Caco-2 (cell line): Measurements from ENCODE around the gene C7. TPM values are rescaled to one million over a fixed set of nuclear protein-coding genes. Genes with fewer than 3 reads are reported as not detected.

ENCODE experiments used
- BruUV-seq: library from RNA; stranded (reverse); fragments of 400-500 nt; replicated peaks from 2 replicates; lab custom pipeline; 2021; lab: Mats Ljungman, UMichigan
- CTCF ChIA-PET: fragments of 300-600 bp; sonication (Branson Sonifier 250); formaldehyde crosslinking; loops from one replicate; lab custom pipeline; 2022; ENCODE audit warnings: antibody characterized with exemption; lab: Charles Lee
- POLR2A ChIA-PET: fragments of 300-600 bp; sonication (Branson Sonifier 250); formaldehyde crosslinking; loops from one replicate; lab custom pipeline; 2022; ENCODE audit warnings: antibody characterized with exemption; lab: Charles Lee
- DNase-seq, 2 experiments: peaks; one replicate each; pipeline versions ENCODE4 v3.0.0 to v3.0.0-alpha.2; 2020 to 2022
- H3K27me3 ChIP-seq: replicated peaks from 2 replicates; pipeline ENCODE4 v1.6.0; 2011; ENCODE audit warnings: low read length; ENCODE audit not compliant: control insufficient read depth, insufficient read depth
- H3K36me3 ChIP-seq: 2 replicates; pipeline ENCODE4 v1.5.1; 2011; ENCODE audit warnings: low read length; ENCODE audit not compliant: control insufficient read depth, insufficient read depth
- H3K4me1 ChIP-seq: fragments of 250-450 bp; sonication (Bioruptor Pico); 2 replicates; pipeline ENCODE4 v1.5.1; 2020; ENCODE audit warnings: mild to moderate bottlenecking
- H3K4me3 ChIP-seq: 2 replicates; pipeline ENCODE4 v1.5.1; 2011; ENCODE audit warnings: low read depth, mild to moderate bottlenecking, control low read depth, low read length
- H3K9me3 ChIP-seq: fragments of 250-450 bp; sonication (Bioruptor Pico); 2 replicates; pipeline ENCODE4 v1.5.1; 2020; ENCODE audit warnings: mild to moderate bottlenecking, moderate library complexity
- H3K27ac Mint-ChIP-seq: one replicate; pipeline ENCODE4 v1.8.0; 2022; ENCODE audit warnings: mixed read lengths; ENCODE audit not compliant: unreplicated experiment
- H3K27me3 Mint-ChIP-seq: one replicate; pipeline ENCODE4 v1.8.0; 2022; ENCODE audit warnings: mixed read lengths; ENCODE audit not compliant: insufficient read depth, unreplicated experiment
- H3K36me3 Mint-ChIP-seq: one replicate; pipeline ENCODE4 v1.8.0; 2022; ENCODE audit warnings: mild to moderate bottlenecking, mixed read lengths; ENCODE audit not compliant: insufficient read depth, unreplicated experiment
- H3K4me1 Mint-ChIP-seq: one replicate; pipeline ENCODE4 v1.8.0; 2022; ENCODE audit warnings: low read depth, mixed read lengths; ENCODE audit not compliant: unreplicated experiment
- H3K4me3 Mint-ChIP-seq: one replicate; pipeline ENCODE4 v1.8.0; 2022; ENCODE audit warnings: mild to moderate bottlenecking, moderate library complexity, mixed read lengths; ENCODE audit not compliant: unreplicated experiment
- H3K9me3 Mint-ChIP-seq: one replicate; pipeline ENCODE4 v1.8.0; 2022; ENCODE audit warnings: mixed read lengths; ENCODE audit not compliant: unreplicated experiment
- intact Hi-C: fragments of 100-400 bp; cut with micrococcal nuclease; formaldehyde crosslinking; loops from one replicate; pipeline ENCODE4 v1.10.0; 2022; ENCODE audit not compliant: unreplicated experiment
- total RNA-seq: library from RNA; stranded (reverse); gene quantifications from 2 replicates; pipeline ENCODE4 v1.2.3, GENCODE V29; 2022
- TF ChIP-seq, protein P1 (sequence below), 2 experiments: fragments of 200-600 bp in 1 of 2; IDR thresholded peaks; 1 replicate in 1 of 2; 2 replicates in 1 of 2; pipeline versions ENCODE4 v1.5.1 to v1.8.0; 2011 to 2022; ENCODE audit warnings: antibody characterized with exemption in 1 of 2, control low read depth in 1 of 2, inconsistent platforms in 1 of 2, low read depth in 1 of 2, low read length in 1 of 2, mild to moderate bottlenecking in 1 of 2, moderate library complexity in 1 of 2; ENCODE audit not compliant: insufficient read depth in 1 of 2, severe bottlenecking in 1 of 2, unreplicated experiment in 1 of 2

The C7 gene
- total RNA-seq, 1 experiment from 2014 or later = not detected

DNA sequence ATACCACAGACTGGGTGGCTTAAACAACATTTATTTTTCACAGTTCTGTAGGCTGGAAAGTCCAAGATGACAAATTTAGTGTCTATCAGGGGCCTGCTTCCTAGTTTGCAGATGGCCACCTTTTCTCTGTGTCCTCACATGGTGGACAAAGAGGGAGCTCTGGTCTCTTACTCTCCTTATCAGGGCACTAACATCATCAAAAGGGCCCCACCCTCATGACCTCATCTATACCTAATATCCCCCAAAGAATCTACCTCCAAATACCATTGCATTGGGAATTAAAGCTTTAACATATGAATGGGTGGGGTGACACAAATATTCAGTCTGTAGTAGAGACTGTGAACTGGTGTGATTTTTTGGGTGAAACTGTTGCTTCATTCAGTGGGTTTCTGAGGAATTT, 78.1 kb downstream of the C7 start:
- H3K4me3 Mint-ChIP-seq = no peak overlapping the region
- no peaks in the 10 kb centered on the region for H3K4me1 Mint-ChIP-seq
- intact Hi-C loops = no loop called here
- H3K36me3 Mint-ChIP-seq = no peaks in the 10 kb centered on the region
- no peak overlapping the region for H3K27ac Mint-ChIP-seq
- ChIA-PET CTCF (no interaction called here), POLR2A (no interaction called here)
- H3K27me3 Mint-ChIP-seq = peaks cover 8% of the 10 kb centered on the region
- H3K4me1 ChIP-seq = no peaks in the 10 kb centered on the region
- H3K9me3 ChIP-seq = no peaks in the 10 kb centered on the region
- DNase-seq = no peak
- TF ChIP-seq, protein P1, sequence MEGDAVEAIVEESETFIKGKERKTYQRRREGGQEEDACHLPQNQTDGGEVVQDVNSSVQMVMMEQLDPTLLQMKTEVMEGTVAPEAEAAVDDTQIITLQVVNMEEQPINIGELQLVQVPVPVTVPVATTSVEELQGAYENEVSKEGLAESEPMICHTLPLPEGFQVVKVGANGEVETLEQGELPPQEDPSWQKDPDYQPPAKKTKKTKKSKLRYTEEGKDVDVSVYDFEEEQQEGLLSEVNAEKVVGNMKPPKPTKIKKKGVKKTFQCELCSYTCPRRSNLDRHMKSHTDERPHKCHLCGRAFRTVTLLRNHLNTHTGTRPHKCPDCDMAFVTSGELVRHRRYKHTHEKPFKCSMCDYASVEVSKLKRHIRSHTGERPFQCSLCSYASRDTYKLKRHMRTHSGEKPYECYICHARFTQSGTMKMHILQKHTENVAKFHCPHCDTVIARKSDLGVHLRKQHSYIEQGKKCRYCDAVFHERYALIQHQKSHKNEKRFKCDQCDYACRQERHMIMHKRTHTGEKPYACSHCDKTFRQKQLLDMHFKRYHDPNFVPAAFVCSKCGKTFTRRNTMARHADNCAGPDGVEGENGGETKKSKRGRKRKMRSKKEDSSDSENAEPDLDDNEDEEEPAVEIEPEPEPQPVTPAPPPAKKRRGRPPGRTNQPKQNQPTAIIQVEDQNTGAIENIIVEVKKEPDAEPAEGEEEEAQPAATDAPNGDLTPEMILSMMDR (IDR thresholded peaks at IDR 0.05; ENCODE audit: insufficient read depth in 1 of 2, low read depth in 1 of 2, low read length in 1 of 2, severe bottlenecking in 1 of 2, unreplicated experiment in 1 of 2) = no peak
- no peaks in the 10 kb centered on the region for H3K27me3 ChIP-seq
- no peak overlapping the region for H3K4me3 ChIP-seq
- H3K36me3 ChIP-seq = no peaks in the 10 kb centered on the region
- BruUV-seq = no TSS peak
- H3K9me3 Mint-ChIP-seq = no peaks in the 10 kb centered on the region

DNA sequence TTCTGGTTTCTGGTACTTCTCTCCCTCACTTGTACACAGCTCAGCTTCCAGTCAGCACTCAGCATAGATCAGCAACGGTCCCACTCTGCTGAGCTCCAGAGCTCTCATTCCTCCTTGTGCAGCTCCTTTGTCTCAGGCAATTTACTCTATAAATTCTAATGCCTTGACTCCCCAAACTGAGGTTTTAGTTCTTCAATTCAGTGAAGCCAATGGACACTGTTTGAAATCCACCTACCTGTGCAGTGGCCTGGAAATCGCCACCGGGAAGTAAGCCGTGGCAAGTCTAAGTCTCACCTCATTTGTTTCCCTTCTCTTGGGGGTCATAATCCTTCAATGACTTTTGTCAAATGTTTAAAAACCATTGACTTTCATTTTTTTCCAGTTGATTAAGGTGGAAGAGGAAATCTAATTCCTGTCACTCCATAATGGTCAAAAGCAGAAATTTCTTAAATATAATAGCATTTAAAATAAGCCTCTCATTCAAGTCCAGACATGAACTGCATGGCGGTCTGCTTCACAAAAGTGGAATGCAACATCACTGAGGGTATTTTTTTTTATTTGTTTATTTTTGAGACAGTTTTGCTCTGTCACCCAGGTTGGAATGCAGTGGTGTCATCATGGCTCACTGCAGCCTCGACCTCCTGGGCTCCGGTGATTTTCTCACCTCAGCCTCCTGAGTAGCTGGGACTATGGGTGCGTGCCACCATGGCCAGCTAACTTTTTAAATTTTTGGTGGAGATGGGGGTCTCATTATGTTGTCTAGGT, 79.6 kb downstream of the C7 start:
- H3K27ac Mint-ChIP-seq = no peak overlapping the region
- no peaks in the 10 kb centered on the region for H3K9me3 ChIP-seq
- no peaks in the 10 kb centered on the region for H3K4me1 Mint-ChIP-seq
- no peak overlapping the region for H3K4me3 Mint-ChIP-seq
- no peaks in the 10 kb centered on the region for H3K4me1 ChIP-seq
- ChIA-PET POLR2A (no interaction called here), CTCF (interaction anchor here (0.5 kb wide), 1 partner anchor 1040 kb away, joined by 3 read pairs; no protein-coding TSS in a partner anchor)
- peaks cover 5% of the 10 kb centered on the region for H3K27me3 Mint-ChIP-seq
- no TSS peak for BruUV-seq
- H3K4me3 ChIP-seq = no peak overlapping the region
- intact Hi-C loops = no loop called here
- H3K9me3 Mint-ChIP-seq = no peaks in the 10 kb centered on the region
- no peak for DNase-seq
- TF ChIP-seq, protein P1 (IDR thresholded peaks at IDR 0.05; ENCODE audit: insufficient read depth in 1 of 2, low read depth in 1 of 2, low read length in 1 of 2, severe bottlenecking in 1 of 2, unreplicated experiment in 1 of 2) = no peak
- no peaks in the 10 kb centered on the region for H3K27me3 ChIP-seq
- H3K36me3 ChIP-seq = no peaks in the 10 kb centered on the region
- no peaks in the 10 kb centered on the region for H3K36me3 Mint-ChIP-seq

DNA sequence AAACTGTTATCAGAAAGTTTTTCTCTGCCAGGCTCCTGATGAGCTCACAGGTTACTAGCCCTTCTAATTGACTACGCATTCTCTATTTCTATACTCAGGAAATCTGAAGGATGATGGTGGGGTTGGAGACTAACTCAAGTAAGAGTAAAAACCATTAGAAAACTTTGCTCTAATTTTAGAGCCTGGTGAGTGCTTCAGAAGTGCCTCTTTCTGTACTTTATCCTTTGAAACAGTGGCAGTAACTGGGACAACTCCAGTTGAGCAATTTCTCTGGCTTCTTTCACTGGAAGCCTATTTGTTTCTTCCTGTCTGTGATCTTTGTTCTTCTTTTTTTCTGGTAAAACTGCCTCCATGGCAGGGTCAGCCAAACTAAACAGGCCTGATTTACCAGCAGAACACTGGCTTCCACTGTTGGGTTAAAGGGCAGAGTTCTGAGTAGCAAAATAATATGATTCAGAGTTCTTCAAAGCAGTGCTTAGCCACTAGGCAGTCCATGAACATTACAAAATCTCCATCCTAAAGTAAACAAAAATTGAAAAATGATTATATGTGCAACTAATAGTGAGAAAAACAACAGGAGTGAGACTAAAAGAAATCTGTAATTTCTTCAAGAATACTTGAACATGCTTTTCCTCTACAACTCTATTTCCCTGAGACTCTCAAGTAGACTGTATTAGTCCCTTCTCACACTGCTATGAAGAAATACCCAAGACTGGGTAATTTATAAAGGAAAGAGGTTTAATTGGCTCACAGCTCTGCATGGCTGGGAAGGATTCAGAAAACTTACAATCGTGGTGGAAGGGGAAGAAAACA, 82.1 kb downstream of the C7 start:
- Mint-ChIP-seq H3K4me1 (no peaks in the 10 kb centered on the region), H3K4me3 (no peak overlapping the region), H3K9me3 (no peaks in the 10 kb centered on the region), H3K27ac (no peak overlapping the region), H3K36me3 (no peaks in the 10 kb centered on the region), H3K27me3 (peaks cover 3% of the 10 kb centered on the region)
- DNase-seq = no peak
- TF ChIP-seq, protein P1 (IDR thresholded peaks at IDR 0.05; ENCODE audit: insufficient read depth in 1 of 2, low read depth in 1 of 2, low read length in 1 of 2, severe bottlenecking in 1 of 2, unreplicated experiment in 1 of 2) = no peak
- H3K36me3 ChIP-seq = no peaks in the 10 kb centered on the region
- no peaks in the 10 kb centered on the region for H3K9me3 ChIP-seq
- no peaks in the 10 kb centered on the region for H3K27me3 ChIP-seq
- ChIA-PET CTCF (no interaction called here), POLR2A (no interaction called here)
- BruUV-seq = no TSS peak
- no peak overlapping the region for H3K4me3 ChIP-seq
- intact Hi-C loops = no loop called here
- no peaks in the 10 kb centered on the region for H3K4me1 ChIP-seq
